ENCODE data around the gene LRRTM2.

DNA sequence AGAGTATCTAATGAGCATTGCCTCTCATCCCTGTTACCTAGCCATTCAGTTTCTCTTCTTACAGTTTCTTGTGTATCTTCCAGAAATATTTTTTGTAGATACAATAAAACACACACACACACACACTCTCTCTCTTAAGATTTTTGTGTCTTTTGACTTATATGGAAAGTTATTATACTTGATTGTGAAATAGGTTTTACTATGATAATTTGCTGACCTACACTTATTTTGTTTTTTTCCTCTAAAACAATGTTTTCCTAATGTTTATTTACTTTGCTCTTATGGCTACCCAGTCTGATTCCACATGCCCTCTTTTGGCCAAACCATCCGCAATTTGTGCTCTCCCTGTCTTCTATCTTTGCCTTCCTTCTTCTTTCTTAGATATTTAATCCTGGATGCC lies 25.3 kb downstream of the LRRTM2 start:
- TF ChIP-seq, protein P1, sequence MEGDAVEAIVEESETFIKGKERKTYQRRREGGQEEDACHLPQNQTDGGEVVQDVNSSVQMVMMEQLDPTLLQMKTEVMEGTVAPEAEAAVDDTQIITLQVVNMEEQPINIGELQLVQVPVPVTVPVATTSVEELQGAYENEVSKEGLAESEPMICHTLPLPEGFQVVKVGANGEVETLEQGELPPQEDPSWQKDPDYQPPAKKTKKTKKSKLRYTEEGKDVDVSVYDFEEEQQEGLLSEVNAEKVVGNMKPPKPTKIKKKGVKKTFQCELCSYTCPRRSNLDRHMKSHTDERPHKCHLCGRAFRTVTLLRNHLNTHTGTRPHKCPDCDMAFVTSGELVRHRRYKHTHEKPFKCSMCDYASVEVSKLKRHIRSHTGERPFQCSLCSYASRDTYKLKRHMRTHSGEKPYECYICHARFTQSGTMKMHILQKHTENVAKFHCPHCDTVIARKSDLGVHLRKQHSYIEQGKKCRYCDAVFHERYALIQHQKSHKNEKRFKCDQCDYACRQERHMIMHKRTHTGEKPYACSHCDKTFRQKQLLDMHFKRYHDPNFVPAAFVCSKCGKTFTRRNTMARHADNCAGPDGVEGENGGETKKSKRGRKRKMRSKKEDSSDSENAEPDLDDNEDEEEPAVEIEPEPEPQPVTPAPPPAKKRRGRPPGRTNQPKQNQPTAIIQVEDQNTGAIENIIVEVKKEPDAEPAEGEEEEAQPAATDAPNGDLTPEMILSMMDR (IDR thresholded peaks at IDR 0.05), result no peak
- no peak for TF ChIP-seq POLR2A (IDR thresholded peaks at IDR 0.05)

Data from body of pancreas (tissue), 4 donors.